ENCODE results near the gene ALDH3B2. TPM values are rescaled to one million over a fixed set of nuclear protein-coding genes. Genes with fewer than 3 reads are reported as not detected.

Gene ALDH3B2
- polyA plus RNA-seq, 1 of the 3 experiments (the other 2 are of a cell fraction): not detected

DNA sequence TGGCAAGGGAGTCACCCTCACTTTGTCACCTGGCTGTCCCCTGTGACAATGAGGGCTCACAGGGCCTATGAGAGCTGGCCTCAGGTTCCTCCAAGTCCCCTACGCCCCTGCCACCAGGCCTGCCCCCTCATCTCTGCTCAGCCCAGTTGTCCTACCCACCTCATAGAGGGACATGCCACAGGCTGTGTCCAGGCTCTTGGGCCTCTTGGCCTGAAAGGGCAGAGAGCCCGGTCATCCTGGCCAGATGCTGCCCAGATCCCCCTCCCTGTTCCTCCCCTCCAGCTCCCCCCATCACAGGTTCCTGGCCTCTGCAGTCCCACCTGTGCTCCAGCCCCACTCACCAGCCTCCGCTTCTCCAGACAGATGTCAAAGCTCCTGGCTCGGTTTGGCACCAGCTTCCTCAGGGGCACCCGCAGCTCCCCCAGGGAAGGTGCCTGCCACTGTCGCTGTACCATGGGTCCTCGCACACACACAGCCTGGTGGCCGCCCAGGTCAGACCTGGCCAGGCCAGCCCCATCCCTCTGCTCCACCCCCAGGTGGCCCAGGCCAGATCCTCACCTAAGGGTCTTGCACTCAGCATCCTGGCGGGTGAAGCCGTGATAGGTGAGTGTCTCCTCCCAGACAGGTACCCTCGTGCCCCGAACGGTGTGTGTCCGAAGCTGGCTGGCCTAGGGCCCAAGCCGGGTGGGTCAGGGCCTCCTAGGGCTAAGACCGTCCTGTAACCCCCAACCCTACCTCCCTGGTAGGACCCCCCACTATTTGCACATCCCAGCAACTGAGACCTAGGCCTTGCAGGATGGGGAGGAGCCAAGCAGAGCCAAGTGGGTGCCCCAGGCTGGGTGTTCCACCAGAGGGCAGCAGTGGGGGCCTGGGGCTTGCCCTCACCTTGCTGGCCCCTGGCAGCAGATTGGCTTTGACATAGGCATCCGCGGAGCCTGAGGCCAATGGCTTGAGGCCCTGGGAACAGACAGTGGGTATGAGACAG is 59.4 kb downstream of the ALDH3B2 start:
- POLR2A ChIA-PET: interaction anchor here (1.0 to 1.5 kb wide), 3 partner anchors 15 to 31 kb away, joined by 3 to 4 read pairs (median 4); partner anchors contain the start of genes GSTP1 and NUDT8
- Histone ChIP-seq H3K4me3 (ENCODE audit: low read depth in 2 of 2, low read length in 1 of 2) (no peak overlapping the region), H3K79me2 (ENCODE audit: insufficient read depth) (no peaks in the 10 kb centered on the region), H3K4me2 (no peak overlapping the region), H3K9ac (no peak overlapping the region), H2AFZ (ENCODE audit: low read depth) (no peak overlapping the region), H3K9me3 (no peaks in the 10 kb centered on the region), H3K36me3 (replicated peaks in 1 of 2; ENCODE audit: control insufficient read depth in 1 of 2, insufficient read depth in 2 of 2, low read length in 1 of 2) (peaks cover 3 to 27% of the 10 kb centered on the region in 2 experiments), H3F3A (replicated peaks; ENCODE audit: insufficient read depth) (no peaks in the 10 kb centered on the region), H3K4me1 (ENCODE audit: control insufficient read depth in 1 of 2, insufficient read depth in 2 of 2, low read depth in 1 of 2, low read length in 1 of 2) (no peaks in the 10 kb centered on the region; a peak in 1 of 4 replicates), H3K27ac (ENCODE audit: low read depth in 2 of 2, low read length in 1 of 2) (no peak overlapping the region), H3K27me3 (ENCODE audit: insufficient read depth) (no peaks in the 10 kb centered on the region), H3K9me2 (no peaks in the 10 kb centered on the region), H4K20me1 (ENCODE audit: insufficient read depth) (peaks cover 2% of the 10 kb centered on the region; the same call in 1 of the 2 replicates)
- WGBS (ENCODE audit: low lambda C conversion rate): 65% methylated on average over 9 of the region's 18 CpGs
- DNase-seq: peak; percentile 76
- CTCF ChIA-PET: interaction anchor here (0.6 to 7.1 kb wide), 26 partner anchors 9 to 186 kb away, joined by 3 to 107 read pairs (median 5); partner anchors contain the start of genes GSTP1 and NUDT8
- TF ChIP-seq, protein P1, sequence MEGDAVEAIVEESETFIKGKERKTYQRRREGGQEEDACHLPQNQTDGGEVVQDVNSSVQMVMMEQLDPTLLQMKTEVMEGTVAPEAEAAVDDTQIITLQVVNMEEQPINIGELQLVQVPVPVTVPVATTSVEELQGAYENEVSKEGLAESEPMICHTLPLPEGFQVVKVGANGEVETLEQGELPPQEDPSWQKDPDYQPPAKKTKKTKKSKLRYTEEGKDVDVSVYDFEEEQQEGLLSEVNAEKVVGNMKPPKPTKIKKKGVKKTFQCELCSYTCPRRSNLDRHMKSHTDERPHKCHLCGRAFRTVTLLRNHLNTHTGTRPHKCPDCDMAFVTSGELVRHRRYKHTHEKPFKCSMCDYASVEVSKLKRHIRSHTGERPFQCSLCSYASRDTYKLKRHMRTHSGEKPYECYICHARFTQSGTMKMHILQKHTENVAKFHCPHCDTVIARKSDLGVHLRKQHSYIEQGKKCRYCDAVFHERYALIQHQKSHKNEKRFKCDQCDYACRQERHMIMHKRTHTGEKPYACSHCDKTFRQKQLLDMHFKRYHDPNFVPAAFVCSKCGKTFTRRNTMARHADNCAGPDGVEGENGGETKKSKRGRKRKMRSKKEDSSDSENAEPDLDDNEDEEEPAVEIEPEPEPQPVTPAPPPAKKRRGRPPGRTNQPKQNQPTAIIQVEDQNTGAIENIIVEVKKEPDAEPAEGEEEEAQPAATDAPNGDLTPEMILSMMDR (IDR thresholded peaks at IDR 0.05): peak; percentile 46
- TF ChIP-seq MEF2A (IDR thresholded peaks at IDR 0.05; ENCODE audit: borderline replicate concordance, low read depth): no peak
- TF ChIP-seq SMC3 (IDR thresholded peaks at IDR 0.05; ENCODE audit: low read depth, low read length): peak; percentile 23; the same call in 1 of the 2 replicates

DNA sequence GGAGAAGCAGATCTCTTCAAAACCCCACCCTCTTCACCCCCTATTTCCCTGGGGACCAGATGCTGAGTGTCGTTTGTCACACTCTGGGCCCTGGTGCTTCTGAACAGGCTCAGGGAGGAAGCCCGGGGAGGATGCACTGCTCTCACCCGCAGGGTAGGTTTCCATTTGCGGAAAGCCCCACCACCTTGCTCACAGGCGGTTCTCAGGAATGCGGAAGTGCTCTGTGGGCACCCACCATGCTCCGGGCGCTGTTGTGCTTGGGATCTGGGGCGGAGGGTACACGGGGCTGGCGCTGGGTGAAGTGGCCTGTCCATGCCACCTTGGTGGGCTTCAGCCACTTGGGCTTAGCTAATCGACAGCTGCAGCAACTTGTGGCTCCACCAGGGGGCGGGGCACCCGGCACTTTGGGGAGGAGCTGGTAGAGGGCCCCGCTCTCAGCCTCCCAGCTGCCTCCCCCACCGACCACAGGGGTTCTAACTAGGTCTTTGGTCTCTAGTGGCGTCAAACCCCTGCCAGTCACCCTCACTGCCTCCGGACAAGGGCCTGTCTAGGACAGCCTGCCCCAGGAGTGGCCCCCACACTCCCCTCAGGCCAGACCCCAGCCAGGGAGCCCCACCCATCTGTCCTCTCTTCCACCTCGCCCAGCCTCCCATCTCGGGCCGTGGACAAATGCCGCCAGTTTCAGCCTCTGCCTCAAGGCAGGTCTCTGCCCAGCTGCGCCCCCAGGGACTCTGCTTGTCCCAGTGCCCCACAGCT is 60.3 kb downstream of the ALDH3B2 start:
- H3K9me3 ChIP-seq: no peaks in the 10 kb centered on the region
- H2AFZ ChIP-seq (ENCODE audit: low read depth): no peak overlapping the region
- H3K9me2 ChIP-seq: no peaks in the 10 kb centered on the region
- H3K4me1 ChIP-seq (ENCODE audit: control insufficient read depth in 1 of 2, insufficient read depth in 2 of 2, low read depth in 1 of 2, low read length in 1 of 2): no peaks in the 10 kb centered on the region; a peak in 1 of 4 replicates
- peaks cover 2% of the 10 kb centered on the region; the same call in 1 of the 2 replicates for H4K20me1 ChIP-seq (ENCODE audit: insufficient read depth)
- ChIA-PET CTCF (interaction anchor here (0.6 to 7.1 kb wide), 28 partner anchors 8 to 187 kb away, joined by 3 to 107 read pairs (median 4); partner anchors contain the start of genes GSTP1 and NUDT8), POLR2A (interaction anchor here (1.0 to 1.5 kb wide), 3 partner anchors 16 to 31 kb away, joined by 3 to 4 read pairs (median 4); partner anchors contain the start of genes GSTP1 and NUDT8)
- H3K36me3 ChIP-seq (replicated peaks in 1 of 2; ENCODE audit: control insufficient read depth in 1 of 2, insufficient read depth in 2 of 2, low read length in 1 of 2): peaks cover 5 to 36% of the 10 kb centered on the region in 2 experiments
- no peak overlapping the region for H3K4me3 ChIP-seq (ENCODE audit: low read depth in 2 of 2, low read length in 1 of 2)
- no peak overlapping the region for H3K4me2 ChIP-seq
- H3K27me3 ChIP-seq (ENCODE audit: insufficient read depth): no peaks in the 10 kb centered on the region
- no peaks in the 10 kb centered on the region for H3F3A ChIP-seq (replicated peaks; ENCODE audit: insufficient read depth)
- no peak overlapping the region for H3K27ac ChIP-seq (ENCODE audit: low read depth in 2 of 2, low read length in 1 of 2)
- no peak overlapping the region for H3K9ac ChIP-seq
- peak; percentile 84 for DNase-seq
- WGBS (ENCODE audit: low lambda C conversion rate): 51% methylated on average over 14 of the region's 23 CpGs
- H3K79me2 ChIP-seq (ENCODE audit: insufficient read depth): no peaks in the 10 kb centered on the region
- TF ChIP-seq CHD2 (IDR thresholded peaks at IDR 0.05; ENCODE audit: low read length, partially characterized antibody) (no peak), RAD21 (IDR thresholded peaks at IDR 0.05; ENCODE audit: low read length) (peak; percentile 35), SMC3 (IDR thresholded peaks at IDR 0.05; ENCODE audit: low read depth, low read length) (peak; percentile 48), MEF2A (IDR thresholded peaks at IDR 0.05; ENCODE audit: borderline replicate concordance, low read depth) (no peak), YY1 (IDR thresholded peaks at IDR 0.05; ENCODE audit: low read depth) (no peak), RCOR1 (IDR thresholded peaks at IDR 0.05; ENCODE audit: low read length) (no peak), GATA2 (CRISPR knock-in tag; IDR thresholded peaks at IDR 0.05) (no peak), TEAD4 (IDR thresholded peaks at IDR 0.05; ENCODE audit: borderline replicate concordance, insufficient read depth) (no peak), FOXJ3 (CRISPR knock-in tag; IDR thresholded peaks at IDR 0.05) (no peak), TCF12 (IDR thresholded peaks at IDR 0.05) (no peak), FOSL2 (IDR thresholded peaks at IDR 0.05; ENCODE audit: borderline replicate concordance, low read depth) (no peak), FOXM1 (IDR thresholded peaks at IDR 0.05; ENCODE audit: low read depth) (no peak), EP300 (IDR thresholded peaks at IDR 0.05; ENCODE audit: borderline replicate concordance in 1 of 2, low read depth in 1 of 2, low read length in 1 of 2) (no peak), NFIC (IDR thresholded peaks at IDR 0.05; ENCODE audit: borderline replicate concordance) (no peak)
- TF ChIP-seq, protein P2, sequence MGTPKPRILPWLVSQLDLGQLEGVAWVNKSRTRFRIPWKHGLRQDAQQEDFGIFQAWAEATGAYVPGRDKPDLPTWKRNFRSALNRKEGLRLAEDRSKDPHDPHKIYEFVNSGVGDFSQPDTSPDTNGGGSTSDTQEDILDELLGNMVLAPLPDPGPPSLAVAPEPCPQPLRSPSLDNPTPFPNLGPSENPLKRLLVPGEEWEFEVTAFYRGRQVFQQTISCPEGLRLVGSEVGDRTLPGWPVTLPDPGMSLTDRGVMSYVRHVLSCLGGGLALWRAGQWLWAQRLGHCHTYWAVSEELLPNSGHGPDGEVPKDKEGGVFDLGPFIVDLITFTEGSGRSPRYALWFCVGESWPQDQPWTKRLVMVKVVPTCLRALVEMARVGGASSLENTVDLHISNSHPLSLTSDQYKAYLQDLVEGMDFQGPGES (IDR thresholded peaks at IDR 0.05; ENCODE audit: low read depth, low read length): no peak
- TF ChIP-seq, protein P3, sequence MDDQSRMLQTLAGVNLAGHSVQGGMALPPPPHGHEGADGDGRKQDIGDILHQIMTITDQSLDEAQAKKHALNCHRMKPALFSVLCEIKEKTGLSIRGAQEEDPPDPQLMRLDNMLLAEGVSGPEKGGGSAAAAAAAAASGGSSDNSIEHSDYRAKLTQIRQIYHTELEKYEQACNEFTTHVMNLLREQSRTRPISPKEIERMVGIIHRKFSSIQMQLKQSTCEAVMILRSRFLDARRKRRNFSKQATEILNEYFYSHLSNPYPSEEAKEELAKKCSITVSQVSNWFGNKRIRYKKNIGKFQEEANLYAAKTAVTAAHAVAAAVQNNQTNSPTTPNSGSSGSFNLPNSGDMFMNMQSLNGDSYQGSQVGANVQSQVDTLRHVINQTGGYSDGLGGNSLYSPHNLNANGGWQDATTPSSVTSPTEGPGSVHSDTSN (IDR thresholded peaks at IDR 0.05): no peak
- TF ChIP-seq, protein P4, sequence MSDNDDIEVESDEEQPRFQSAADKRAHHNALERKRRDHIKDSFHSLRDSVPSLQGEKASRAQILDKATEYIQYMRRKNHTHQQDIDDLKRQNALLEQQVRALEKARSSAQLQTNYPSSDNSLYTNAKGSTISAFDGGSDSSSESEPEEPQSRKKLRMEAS (IDR thresholded peaks at IDR 0.05; ENCODE audit: low read depth): no peak

Data from SK-N-SH (cell line).